Sigmoid colon (tissue), 4 donors: Measurements from ENCODE around the gene HNRNPA1L2.
"Not testable (repeated sequence)": the region's sequence is repeated elsewhere in the genome, so short reads cannot be mapped to it uniquely, and the experiment has no call there.

Experiments used
- CTCF ChIP-seq, 4 experiments: fragments of 450-650 bp in 3 of 4; fragments of 200-600 bp in 1 of 4; IDR thresholded peaks; one replicate each; pipeline ENCODE4 v1.5.1; 2016 to 2019; ENCODE audit warnings: antibody characterized with exemption in 4 of 4, mild to moderate bottlenecking in 3 of 4, moderate library complexity in 2 of 4
- EP300 ChIP-seq, 4 donors: sonication (generic); formaldehyde crosslinking; IDR thresholded peaks; one replicate each; pipeline ENCODE4 v1.6.1; 2017; ENCODE audit warnings: antibody characterized with exemption in 4 of 4
- POLR2A ChIP-seq, 2 donors: fragments of 450-650 bp; IDR thresholded peaks; one replicate each; pipeline ENCODE4 v1.6.1; 2016; ENCODE audit warnings: antibody characterized with exemption in 2 of 2, mild to moderate bottlenecking in 2 of 2, moderate library complexity in 2 of 2
- POLR2AphosphoS5 ChIP-seq, 4 donors: sonication (generic); formaldehyde crosslinking; IDR thresholded peaks; one replicate each; pipeline ENCODE4 v1.6.1; 2017; ENCODE audit warnings: antibody characterized with exemption in 4 of 4

DNA sequence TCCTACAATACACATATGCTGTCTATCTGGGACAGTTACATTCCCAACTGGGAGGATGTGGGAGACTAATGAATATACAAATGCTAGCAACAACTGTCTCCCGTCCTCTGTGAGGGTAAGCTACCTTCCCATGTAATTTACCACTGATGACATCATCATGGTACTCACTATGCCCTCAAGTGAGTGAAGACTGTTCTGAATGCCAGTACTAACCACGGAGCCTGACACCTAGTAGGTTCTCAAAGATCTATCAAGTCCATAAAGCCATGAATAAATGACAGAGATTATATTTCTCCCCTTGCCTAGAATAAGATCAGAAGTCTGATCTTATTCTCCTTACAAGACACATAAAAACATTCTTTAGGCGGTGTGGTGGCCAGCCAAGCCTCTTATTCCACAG lies 49.1 kb upstream of the HNRNPA1L2 start:
- not testable (repeated sequence) for TF ChIP-seq POLR2A, CTCF, POLR2AphosphoS5, EP300 (IDR thresholded peaks at IDR 0.05)
